Gastroesophageal sphincter (tissue), 4 donors: Measurements from ENCODE around the gene CCDC34. TPM values are rescaled to one million over a fixed set of nuclear protein-coding genes. Genes with fewer than 3 reads are reported as not detected.

Experiments used
- ATAC-seq: fragments of 150-250 bp; one replicate; pipeline ENCODE4 v1.9.1; 2016; ENCODE audit warnings: mild to moderate bottlenecking, moderate library complexity
- H3K27ac ChIP-seq, 4 donors: fragments of 200-600 bp; sonication (generic) in 3 of 4; 1 replicate in 3 of 4; 2 replicates in 1 of 4; pipeline ENCODE4 v1.5.1; 2016 to 2019
- H3K27me3 ChIP-seq: fragments of 200-600 bp; sonication (generic); one replicate; pipeline ENCODE4 v1.5.1; 2019
- H3K36me3 ChIP-seq, 2 donors: fragments of 200-600 bp; sonication (generic); one replicate each; pipeline ENCODE4 v1.5.1; 2019; ENCODE audit warnings: control low read depth in 1 of 2
- H3K4me1 ChIP-seq, 3 donors: fragments of 200-600 bp; sonication (generic); 1 replicate in 2 of 3; 2 replicates in 1 of 3; pipeline ENCODE4 v1.5.1; 2016 to 2019; ENCODE audit warnings: control low read depth in 2 of 3
- H3K4me3 ChIP-seq, 2 donors: fragments of 200-600 bp; sonication (generic); one replicate each; pipeline ENCODE4 v1.5.1; 2019; ENCODE audit warnings: mild to moderate bottlenecking in 1 of 2, moderate library complexity in 1 of 2
- H3K9me3 ChIP-seq, 3 donors: fragments of 200-600 bp; sonication (generic); one replicate each; pipeline ENCODE4 v1.5.1; 2017 to 2019; ENCODE audit warnings: control low read depth in 2 of 3
- CTCF ChIP-seq, 4 experiments: fragments of 200-600 bp in 2 of 4; fragments of 450-650 bp in 2 of 4; sonication (generic) in 1 of 4; IDR thresholded peaks; one replicate each; pipeline ENCODE4 v1.5.1; 2017 to 2019; ENCODE audit warnings: antibody characterized with exemption in 4 of 4, mild to moderate bottlenecking in 2 of 4, moderate library complexity in 2 of 4
- EP300 ChIP-seq: sonication (generic); formaldehyde crosslinking; IDR thresholded peaks from one replicate; pipeline ENCODE4 v1.6.1; 2017; ENCODE audit warnings: antibody characterized with exemption, mild to moderate bottlenecking
- POLR2A ChIP-seq, 2 donors: fragments of 450-650 bp; IDR thresholded peaks; one replicate each; pipeline ENCODE4 v1.6.1; 2017; ENCODE audit warnings: antibody characterized with exemption in 2 of 2, mild to moderate bottlenecking in 2 of 2, moderate library complexity in 1 of 2
- POLR2AphosphoS5 ChIP-seq: sonication (generic); formaldehyde crosslinking; IDR thresholded peaks from one replicate; pipeline ENCODE4 v1.6.1; 2017; ENCODE audit warnings: antibody characterized with exemption
- WGBS, 2 donors: methylation state at CpG; one replicate each; pipeline ENCODE4 v1.1.5; 2018; ENCODE audit warnings: low coverage in 1 of 2; 5-methylcytosine and 5-hydroxymethylcytosine counted together
- total RNA-seq, 4 donors: library from RNA; depleted of rRNA; stranded (reverse); fragments of >200 nt; gene quantifications; one replicate each; pipeline ENCODE4 v1.1.0, GENCODE V29; 2016

The CCDC34 gene
- total RNA-seq, 4 donors from 2014 or later, result 0.78 to 1.3 (median 1.1) TPM

GRCh38 chr11:27303903-27304302 lies 59.1 kb downstream of the CCDC34 start:
- Histone ChIP-seq H3K4me1 (no peaks in the 10 kb centered on the region), H3K4me3 (no peak overlapping the region), H3K27me3 (no peaks in the 10 kb centered on the region), H3K36me3 (no peaks in the 10 kb centered on the region), H3K9me3 (no peaks in the 10 kb centered on the region), H3K27ac (no peak overlapping the region)
- ATAC-seq, result no peak
- WGBS, 2 donors, result 86 to 89% methylated on average over 1 to 5 of the region's 5 CpGs
- no peak for TF ChIP-seq POLR2A (IDR thresholded peaks at IDR 0.05)
- no peak for TF ChIP-seq POLR2AphosphoS5
- TF ChIP-seq EP300, result no peak
- TF ChIP-seq CTCF (IDR thresholded peaks at IDR 0.05), result no peak

- H3K4me3 ChIP-seq, result no peak overlapping the region
- H3K4me1 ChIP-seq, result no peaks in the 10 kb centered on the region
- H3K36me3 ChIP-seq, result no peaks in the 10 kb centered on the region
- no peaks in the 10 kb centered on the region for H3K27me3 ChIP-seq
- ATAC-seq, result no peak
- no peaks in the 10 kb centered on the region for H3K9me3 ChIP-seq
- H3K27ac ChIP-seq, result no peak overlapping the region
- TF ChIP-seq CTCF (IDR thresholded peaks at IDR 0.05) (no peak), POLR2A (IDR thresholded peaks at IDR 0.05) (no peak), POLR2AphosphoS5 (no peak), EP300 (no peak)
Observed at GRCh38 chr11:27300974-27301373, 62.0 kb downstream of the CCDC34 start.

- TF ChIP-seq POLR2A (IDR thresholded peaks at IDR 0.05) (no peak), POLR2AphosphoS5 (no peak), EP300 (no peak), CTCF (IDR thresholded peaks at IDR 0.05) (no peak)
- H3K9me3 ChIP-seq, result no peaks in the 10 kb centered on the region
- 24 to 54% methylated on average over 1 of the region's 1 CpG for WGBS, 2 donors
- no peaks in the 10 kb centered on the region for H3K36me3 ChIP-seq
- no peak overlapping the region for H3K4me3 ChIP-seq
- no peaks in the 10 kb centered on the region for H3K4me1 ChIP-seq
- no peaks in the 10 kb centered on the region for H3K27me3 ChIP-seq
- no peak for ATAC-seq
- H3K27ac ChIP-seq, result no peak overlapping the region
Observed at GRCh38 chr11:27297616-27298015, 65.4 kb downstream of the CCDC34 start.

- WGBS, 2 donors, result 34 to 49% methylated on average over 2 to 3 of the region's 3 CpGs
- no peak overlapping the region for H3K4me3 ChIP-seq
- TF ChIP-seq POLR2A (IDR thresholded peaks at IDR 0.05), result no peak
- no peak for TF ChIP-seq EP300
- peak; percentile 25 to 58 (median 46) for TF ChIP-seq CTCF (IDR thresholded peaks at IDR 0.05)
- no peak for TF ChIP-seq POLR2AphosphoS5
- no peak overlapping the region for H3K27ac ChIP-seq
- H3K9me3 ChIP-seq, result no peaks in the 10 kb centered on the region
- no peaks in the 10 kb centered on the region for H3K36me3 ChIP-seq
- peak; percentile 34 for ATAC-seq
- no peaks in the 10 kb centered on the region for H3K27me3 ChIP-seq
- no peaks in the 10 kb centered on the region for H3K4me1 ChIP-seq
Observed at GRCh38 chr11:27296497-27296896, 66.5 kb downstream of the CCDC34 start.

- H3K9me3 ChIP-seq, result no peaks in the 10 kb centered on the region
- no peak for ATAC-seq
- H3K4me3 ChIP-seq, result no peak overlapping the region
- H3K27ac ChIP-seq, result no peak overlapping the region
- TF ChIP-seq POLR2A (IDR thresholded peaks at IDR 0.05) (no peak), EP300 (no peak), CTCF (IDR thresholded peaks at IDR 0.05) (no peak), POLR2AphosphoS5 (no peak)
- 91 to 100% methylated on average over 1 of the region's 1 CpG for WGBS, 2 donors
- no peaks in the 10 kb centered on the region for H3K4me1 ChIP-seq
- no peaks in the 10 kb centered on the region for H3K36me3 ChIP-seq
- H3K27me3 ChIP-seq, result no peaks in the 10 kb centered on the region
Observed at GRCh38 chr11:27295928-27296327, 67.1 kb downstream of the CCDC34 start.
